ENCODE results near the gene SYNRG. TPM values are rescaled to one million over a fixed set of nuclear protein-coding genes. Genes with fewer than 3 reads are reported as not detected.

Gene SYNRG
- total and polyA plus RNA-seq, 2 of the 13 experiments (the other 11 are each of a cell fraction or from before 2014, with no cell fraction given) = 7.3 to 8.7 TPM

GRCh38 chr17:37502009-37502936 lies 106.9 kb downstream of the SYNRG start (continued):
- TF ChIP-seq SP5 (CRISPR knock-in tag; IDR thresholded peaks at IDR 0.05; ENCODE audit: borderline replicate concordance, low read depth) = peak; percentile 52; the same call in 1 of the 2 replicates
- TF ChIP-seq ZNF143 (CRISPR knock-in tag; IDR thresholded peaks at IDR 0.05) = no peak
- peak; percentile 63; the same call in 1 of the 2 replicates for TF ChIP-seq KMT2B (CRISPR knock-in tag; IDR thresholded peaks at IDR 0.05)
- TF ChIP-seq SIX1 (CRISPR knock-in tag; IDR thresholded peaks at IDR 0.05; ENCODE audit: borderline replicate concordance) = peak; percentile 59; the same call in 1 of the 2 replicates
- TF ChIP-seq CREM (IDR thresholded peaks at IDR 0.05) = peak; percentile 66; the same call in 1 of the 2 replicates
- TF ChIP-seq CREM (CRISPR knock-in tag; IDR thresholded peaks at IDR 0.05) = no peak
- TF ChIP-seq MNT (IDR thresholded peaks at IDR 0.05) = no peak
- TF ChIP-seq JUND (CRISPR knock-in tag; IDR thresholded peaks at IDR 0.05) = no peak
- TF ChIP-seq TBL1XR1 (IDR thresholded peaks at IDR 0.05; ENCODE audit: borderline replicate concordance, low read length, partially characterized antibody) = peak; percentile 37
- TF ChIP-seq PHF21A (CRISPR knock-in tag; IDR thresholded peaks at IDR 0.05) = peak; percentile 96
- TF ChIP-seq MEF2D (CRISPR knock-in tag; IDR thresholded peaks at IDR 0.05) = peak; percentile 59
- TF ChIP-seq ZNF772 (CRISPR knock-in tag; IDR thresholded peaks at IDR 0.05) = no peak
- TF ChIP-seq FOXP4 (CRISPR knock-in tag; IDR thresholded peaks at IDR 0.05) = peak; percentile 97
- TF ChIP-seq SMAD3 (CRISPR knock-in tag; IDR thresholded peaks at IDR 0.05) = peak; percentile 93
- peak; percentile 82 for TF ChIP-seq HDAC2 (CRISPR knock-in tag; IDR thresholded peaks at IDR 0.05)
- no peak for TF ChIP-seq REL (CRISPR knock-in tag; conservative IDR thresholded peaks at IDR 0.05)
- TF ChIP-seq E2F5 (CRISPR knock-in tag; conservative IDR thresholded peaks at IDR 0.05) = no peak
- TF ChIP-seq KLF16 (CRISPR knock-in tag; IDR thresholded peaks at IDR 0.05) = peak in 1 of 2 experiments; percentile 51; a peak in 1 of 4 replicates
- peak; percentile 85 for TF ChIP-seq HMG20A (CRISPR knock-in tag; IDR thresholded peaks at IDR 0.05; ENCODE audit: borderline replicate concordance)
- peak; percentile 91 for TF ChIP-seq ARID5B (CRISPR knock-in tag; IDR thresholded peaks at IDR 0.05)
- TF ChIP-seq TCF7 (IDR thresholded peaks at IDR 0.05; ENCODE audit: low read depth) = no peak
- TF ChIP-seq TOE1 (CRISPR knock-in tag; IDR thresholded peaks at IDR 0.05) = 0 out of 2 replicates have a peak, but pooled peaks have one; percentile 30

Data from HepG2 (cell line).